Mammary epithelial cell (primary cell): ENCODE measurements around the gene DVL3.
A peak's percentile ranks its signal among the peaks of the same experiment; 100 is the strongest.
"Not testable (repeated sequence)": the region's sequence is repeated elsewhere in the genome, so short reads cannot be mapped to it uniquely, and the experiment has no call there.

Source experiments
- EZH2 ChIP-seq: IDR thresholded peaks from 2 replicates; pipeline ENCODE4 v1.6.1; 2012; ENCODE audit warnings: low read length, inconsistent platforms, borderline replicate concordance
- TF ChIP-seq, protein P1 (sequence below), 2 donors: IDR thresholded peaks in 1 of 2; conservative IDR thresholded peaks in 1 of 2; 2 replicates each; pipeline ENCODE4 v1.5.1; 2011 to 2012; ENCODE audit warnings: inconsistent platforms in 2 of 2, low read length in 2 of 2, mild to moderate bottlenecking in 2 of 2, control low read depth in 1 of 2, low read depth in 1 of 2; ENCODE audit not compliant: insufficient read depth in 1 of 2; ENCODE audit errors: extremely low read depth in 1 of 2

DNA sequence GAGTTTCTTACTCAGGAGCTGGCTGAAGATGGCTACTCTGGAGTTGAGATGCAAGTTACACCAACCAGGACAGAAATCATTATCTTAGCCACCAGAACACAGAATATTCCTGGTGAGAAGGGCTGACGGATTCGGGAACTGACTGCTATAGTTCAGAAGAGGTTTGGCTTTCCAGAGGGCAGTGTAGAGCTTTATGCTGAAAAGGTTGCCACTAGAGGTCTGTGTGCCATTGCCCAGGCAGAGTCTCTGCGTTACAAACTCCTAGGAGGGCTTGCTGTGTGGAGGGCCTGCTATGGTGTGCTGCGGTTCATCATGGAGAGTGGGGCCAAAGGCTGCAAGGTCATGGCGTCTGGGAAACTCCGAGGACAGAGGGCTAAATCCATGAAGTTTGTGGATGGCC is 5.4 kb upstream of the DVL3 start:
- TF ChIP-seq EZH2, result not testable (repeated sequence)
- TF ChIP-seq, protein P1, sequence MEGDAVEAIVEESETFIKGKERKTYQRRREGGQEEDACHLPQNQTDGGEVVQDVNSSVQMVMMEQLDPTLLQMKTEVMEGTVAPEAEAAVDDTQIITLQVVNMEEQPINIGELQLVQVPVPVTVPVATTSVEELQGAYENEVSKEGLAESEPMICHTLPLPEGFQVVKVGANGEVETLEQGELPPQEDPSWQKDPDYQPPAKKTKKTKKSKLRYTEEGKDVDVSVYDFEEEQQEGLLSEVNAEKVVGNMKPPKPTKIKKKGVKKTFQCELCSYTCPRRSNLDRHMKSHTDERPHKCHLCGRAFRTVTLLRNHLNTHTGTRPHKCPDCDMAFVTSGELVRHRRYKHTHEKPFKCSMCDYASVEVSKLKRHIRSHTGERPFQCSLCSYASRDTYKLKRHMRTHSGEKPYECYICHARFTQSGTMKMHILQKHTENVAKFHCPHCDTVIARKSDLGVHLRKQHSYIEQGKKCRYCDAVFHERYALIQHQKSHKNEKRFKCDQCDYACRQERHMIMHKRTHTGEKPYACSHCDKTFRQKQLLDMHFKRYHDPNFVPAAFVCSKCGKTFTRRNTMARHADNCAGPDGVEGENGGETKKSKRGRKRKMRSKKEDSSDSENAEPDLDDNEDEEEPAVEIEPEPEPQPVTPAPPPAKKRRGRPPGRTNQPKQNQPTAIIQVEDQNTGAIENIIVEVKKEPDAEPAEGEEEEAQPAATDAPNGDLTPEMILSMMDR (conservative IDR thresholded peaks at IDR 0.05 in 1 of 2, IDR thresholded peaks at IDR 0.05 in 1 of 2; ENCODE audit: extremely low read depth in 1 of 2, insufficient read depth in 1 of 2, low read depth in 1 of 2, low read length in 2 of 2), result peak in 1 of 2 donors; percentile 17
